ENCODE measurements around the gene KRT7. TPM values are rescaled to one million over a fixed set of nuclear protein-coding genes. Genes with fewer than 3 reads are reported as not detected.

Gene KRT7
- total and polyA plus RNA-seq, 9 of the 15 experiments (the other 6 are each of a cell fraction or from before 2014, with no cell fraction given), result 1.4 TPM; not detected in 8

GRCh38 chr12:52263761-52264434 is 30.9 kb downstream of the KRT7 start:
- H3K27me3 ChIP-seq (ENCODE audit: control insufficient read depth in 2 of 2, insufficient read depth in 2 of 2, low read length in 2 of 2), result peaks cover 5 to 30% of the 10 kb centered on the region in 2 experiments; a peak in 4 of 5 replicates
- H2AFZ ChIP-seq (ENCODE audit: low read depth, low read length), result no peak overlapping the region
- intact Hi-C loops (cut with micrococcal nuclease), result no loop called here
- ATAC-seq (no peak), DNase-seq (ENCODE audit: extremely low read depth in 1 of 4, low spot score in 3 of 4) (no peak), FAIRE-seq (no peak)
- H3K4me3 ChIP-seq, result no peak overlapping the region
- BruUV-seq (replicated peaks), result no TSS peak
- H3K9me1 ChIP-seq (ENCODE audit: control insufficient read depth, insufficient read depth, low read length), result no peaks in the 10 kb centered on the region
- H3K9me3 ChIP-seq (replicated peaks; ENCODE audit: control insufficient read depth, insufficient read depth, low read depth, low read length), result no peaks in the 10 kb centered on the region
- in situ Hi-C loops (cut with MboI), result no loop called here
- H3K36me3 ChIP-seq (ENCODE audit: control insufficient read depth, insufficient read depth, low read length), result no peaks in the 10 kb centered on the region
- H3K79me2 ChIP-seq (ENCODE audit: control insufficient read depth, insufficient read depth, low read length), result no peaks in the 10 kb centered on the region
- no peak overlapping the region for H3K9ac ChIP-seq (ENCODE audit: insufficient read depth in 1 of 2, low read depth in 2 of 2, low read length in 2 of 2)
- 0% methylated on average over 5 of the region's 7 CpGs for WGBS (ENCODE audit: insufficient coverage, low coverage, missing lambda C conversion rate)
- H3K4me1 ChIP-seq (replicated peaks in 1 of 2; ENCODE audit: control insufficient read depth in 2 of 2, insufficient read depth in 2 of 2, low read length in 2 of 2), result no peaks in the 10 kb centered on the region
- ChIA-PET CTCF (ENCODE audit: low intra/inter-chr PET ratio) (no interaction called here), POLR2A (interaction anchor here (0.6 to 1.1 kb wide), 4 partner anchors 9 to 43 kb away, joined by 3 to 9 read pairs (median 3); no protein-coding TSS in a partner anchor)
- TF ChIP-seq ZNF512 (tag; IDR thresholded peaks at IDR 0.05) (no peak), STAG1 (CRISPR knock-in tag; IDR thresholded peaks at IDR 0.05; ENCODE audit: borderline replicate concordance) (no peak), ZNF707 (CRISPR knock-in tag; conservative IDR thresholded peaks at IDR 0.05) (no peak)
- H3K27ac ChIP-seq (ENCODE audit: extremely low read depth, low read depth, low read length), result no peak overlapping the region
- no peak overlapping the region for H3K4me2 ChIP-seq (ENCODE audit: insufficient read depth, low read length)
- H4K20me1 ChIP-seq (replicated peaks; ENCODE audit: control insufficient read depth, insufficient read depth, low read length), result no peaks in the 10 kb centered on the region

Measured in K562 (cell line).